ENCODE results near the gene DHRS7.
"Not testable (repeated sequence)": the region's sequence is repeated elsewhere in the genome, so short reads cannot be mapped to it uniquely, and the experiment has no call there.

DNA sequence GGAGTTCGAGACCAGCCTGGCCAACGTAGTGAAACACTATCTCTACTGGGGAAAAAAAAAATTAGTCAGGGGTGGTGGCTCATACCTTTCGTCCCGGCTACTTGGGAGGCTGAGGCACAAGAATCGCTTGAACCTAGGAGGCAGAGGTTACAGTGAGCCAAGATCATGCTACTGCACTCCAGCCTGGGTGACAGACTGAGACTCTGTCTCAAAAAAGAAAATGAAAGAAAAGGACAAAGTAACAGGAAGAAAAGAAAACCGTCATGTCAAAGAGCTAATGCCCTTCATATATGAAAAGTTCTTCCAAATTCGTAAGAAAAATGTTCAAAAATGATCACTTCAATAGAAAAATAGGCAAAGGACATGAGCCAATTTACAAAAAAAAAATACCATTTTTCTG, 65.3 kb downstream of the DHRS7 start:
- TF ChIP-seq, protein P1, sequence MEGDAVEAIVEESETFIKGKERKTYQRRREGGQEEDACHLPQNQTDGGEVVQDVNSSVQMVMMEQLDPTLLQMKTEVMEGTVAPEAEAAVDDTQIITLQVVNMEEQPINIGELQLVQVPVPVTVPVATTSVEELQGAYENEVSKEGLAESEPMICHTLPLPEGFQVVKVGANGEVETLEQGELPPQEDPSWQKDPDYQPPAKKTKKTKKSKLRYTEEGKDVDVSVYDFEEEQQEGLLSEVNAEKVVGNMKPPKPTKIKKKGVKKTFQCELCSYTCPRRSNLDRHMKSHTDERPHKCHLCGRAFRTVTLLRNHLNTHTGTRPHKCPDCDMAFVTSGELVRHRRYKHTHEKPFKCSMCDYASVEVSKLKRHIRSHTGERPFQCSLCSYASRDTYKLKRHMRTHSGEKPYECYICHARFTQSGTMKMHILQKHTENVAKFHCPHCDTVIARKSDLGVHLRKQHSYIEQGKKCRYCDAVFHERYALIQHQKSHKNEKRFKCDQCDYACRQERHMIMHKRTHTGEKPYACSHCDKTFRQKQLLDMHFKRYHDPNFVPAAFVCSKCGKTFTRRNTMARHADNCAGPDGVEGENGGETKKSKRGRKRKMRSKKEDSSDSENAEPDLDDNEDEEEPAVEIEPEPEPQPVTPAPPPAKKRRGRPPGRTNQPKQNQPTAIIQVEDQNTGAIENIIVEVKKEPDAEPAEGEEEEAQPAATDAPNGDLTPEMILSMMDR (IDR thresholded peaks at IDR 0.05) = not testable (repeated sequence)
- not testable (repeated sequence) for TF ChIP-seq TAF1 (IDR thresholded peaks at IDR 0.05; ENCODE audit: borderline replicate concordance, low read depth, low read length); RAD21 (IDR thresholded peaks at IDR 0.05; ENCODE audit: low read length); ELF1 (IDR thresholded peaks at IDR 0.05); CHD2 (IDR thresholded peaks at IDR 0.05; ENCODE audit: low read length, partially characterized antibody); POLR2AphosphoS5 (IDR thresholded peaks at IDR 0.05; ENCODE audit: low read depth, low read length)
- TF ChIP-seq, protein P2, sequence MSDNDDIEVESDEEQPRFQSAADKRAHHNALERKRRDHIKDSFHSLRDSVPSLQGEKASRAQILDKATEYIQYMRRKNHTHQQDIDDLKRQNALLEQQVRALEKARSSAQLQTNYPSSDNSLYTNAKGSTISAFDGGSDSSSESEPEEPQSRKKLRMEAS (IDR thresholded peaks at IDR 0.05; ENCODE audit: low read depth) = not testable (repeated sequence)

Measured in SK-N-SH (cell line).